ENCODE measurements around the gene RPL32. TPM values are rescaled to one million over a fixed set of nuclear protein-coding genes. Genes with fewer than 3 reads are reported as not detected.

RPL32 gene
- total RNA-seq, 1 experiment from 2014 or later, result 2,021 TPM

DNA sequence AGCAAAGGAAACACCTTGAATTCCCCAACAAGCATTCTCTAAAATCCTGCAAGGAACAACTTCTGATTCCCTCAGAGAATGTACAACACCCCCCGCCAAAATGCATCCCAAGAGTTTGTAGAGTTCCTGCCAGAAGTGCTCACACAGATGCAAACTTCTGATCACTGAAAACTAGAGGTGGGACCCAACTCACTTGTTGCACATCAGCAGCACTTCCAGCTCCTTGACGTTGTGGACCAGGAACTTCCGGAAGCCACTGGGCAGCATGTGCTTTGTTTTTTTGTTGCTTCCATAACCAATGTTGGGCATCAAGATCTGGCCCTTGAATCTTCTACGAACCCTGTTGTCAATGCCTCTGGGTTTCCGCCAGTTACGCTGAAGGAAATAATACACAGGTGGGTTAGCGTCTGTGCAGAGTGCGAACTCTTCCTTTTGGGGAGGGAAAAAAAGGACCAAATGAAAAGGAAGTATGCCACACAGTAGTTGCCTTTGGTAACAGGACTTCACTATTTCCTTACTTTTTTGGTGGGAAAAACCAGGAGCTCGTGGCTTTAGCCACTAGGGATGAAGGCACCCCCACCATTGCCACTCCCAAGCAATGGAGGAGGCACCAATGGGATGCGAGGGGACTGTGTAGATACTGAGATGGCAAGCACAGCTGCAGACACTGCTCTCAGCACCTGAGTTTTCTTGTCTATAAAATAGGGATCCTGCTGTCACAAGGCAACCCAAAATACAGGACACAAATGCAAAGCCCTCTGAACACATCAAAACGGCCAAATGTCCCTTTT, 2.0 kb downstream of the RPL32 start:
- Mint-ChIP-seq H3K4me3 (peak overlapping the region; percentile 96 to 98), H3K9me3 (no peaks in the 10 kb centered on the region), H3K27me3 (ENCODE audit: low read depth) (no peaks in the 10 kb centered on the region), H3K36me3 (ENCODE audit: insufficient read depth in 1 of 3, low read depth in 3 of 3) (peaks cover 59 to 70% (median 66%) of the 10 kb centered on the region in 3 experiments), H3K4me1 (peaks cover 55 to 58% of the 10 kb centered on the region in 2 experiments), H3K27ac (peak overlapping the region; percentile 78 to 100 (median 99); a peak in 5 of 7 replicates)
- Histone ChIP-seq H3K4me2 (ENCODE audit: insufficient read depth, insufficient read length, low read length) (peak overlapping the region; percentile 84), H2BK120ac (ENCODE audit: low read depth, low read length, poor library complexity, severe bottlenecking) (no peak overlapping the region), H2BK5ac (ENCODE audit: insufficient read length, low read length) (no peak overlapping the region), H3K23me2 (ENCODE audit: insufficient read length, low read depth, low read length, poor library complexity, severe bottlenecking) (peaks cover 8% of the 10 kb centered on the region), H3K4ac (ENCODE audit: low read depth, low read length) (no peak overlapping the region), H3K27me3 (ENCODE audit: insufficient read depth, low read length) (no peaks in the 10 kb centered on the region), H2AK5ac (ENCODE audit: insufficient read length, low read length) (no peak overlapping the region), H4K91ac (ENCODE audit: insufficient read length, low read depth, low read length) (no peak overlapping the region), H2BK12ac (ENCODE audit: insufficient read length, low read depth, low read length) (no peak overlapping the region), H3K18ac (ENCODE audit: insufficient read length, low read depth, low read length) (no peak overlapping the region), H3K4me1 (ENCODE audit: insufficient read depth, low read length) (peaks cover 3% of the 10 kb centered on the region), H3K79me1 (ENCODE audit: insufficient read depth, low read depth, low read length, poor library complexity, severe bottlenecking) (peaks cover 10% of the 10 kb centered on the region), H3K9me3 (ENCODE audit: control insufficient read depth, low read depth, low read length) (no peaks in the 10 kb centered on the region), H2BK15ac (ENCODE audit: low read depth, low read length) (no peak overlapping the region), H4K20me1 (ENCODE audit: control insufficient read depth, insufficient read depth, insufficient read length) (peaks cover 2% of the 10 kb centered on the region), H3K23ac (ENCODE audit: insufficient read length, low read depth, low read length) (no peak overlapping the region), H3K27ac (ENCODE audit: insufficient read length, low read depth, low read length) (no peak overlapping the region), H3K14ac (ENCODE audit: insufficient read depth, low read length) (no peak overlapping the region), H2BK20ac (ENCODE audit: low read depth, low read length, poor library complexity, severe bottlenecking) (no peak overlapping the region), H2AFZ (ENCODE audit: low read length) (no peak overlapping the region), H3K9ac (ENCODE audit: extremely low read depth, insufficient read length, low read length) (peak overlapping the region; percentile 100), H4K5ac (ENCODE audit: insufficient read length, low read depth, low read length) (no peak overlapping the region), H4K8ac (replicated peaks; ENCODE audit: insufficient read length, low read depth, low read length) (no peak overlapping the region), H3K56ac (ENCODE audit: insufficient read length, low read depth, low read length) (no peak overlapping the region), H3T11ph (ENCODE audit: low read length) (no peak overlapping the region), H3K79me2 (ENCODE audit: insufficient read depth, low read length) (peaks cover 27% of the 10 kb centered on the region)
- no peak for DNase-seq
- WGBS (ENCODE audit: extremely low coverage, insufficient read length, low lambda C conversion rate), result no CpG with 5 or more reads among the region's 11 CpGs
- TF ChIP-seq CTCF (conservative IDR thresholded peaks at IDR 0.05), result no peak
